Mucosa of rectum (tissue), 2 donors: Measurements from ENCODE around the gene XRCC6.
"Not testable (repeated sequence)": the region's sequence is repeated elsewhere in the genome, so short reads cannot be mapped to it uniquely, and the experiment has no call there.

Experiments
- H3K27ac ChIP-seq, 2 donors: one replicate each; pipeline ENCODE4 v1.7.0; 2013; ENCODE audit warnings: inconsistent platforms in 2 of 2, low read depth in 2 of 2, low read length in 2 of 2
- H3K27me3 ChIP-seq, 2 donors: one replicate each; pipeline ENCODE4 v1.7.0; 2013; ENCODE audit warnings: low read length in 2 of 2; ENCODE audit not compliant: control insufficient read depth in 2 of 2, insufficient read depth in 2 of 2
- H3K36me3 ChIP-seq, 2 donors: one replicate each; pipeline ENCODE4 v1.7.0; 2013; ENCODE audit warnings: low read length in 2 of 2; ENCODE audit not compliant: control insufficient read depth in 2 of 2, insufficient read depth in 2 of 2
- H3K4me1 ChIP-seq, 2 donors: one replicate each; pipeline ENCODE4 v1.7.0; 2013; ENCODE audit warnings: low read length in 2 of 2, mild to moderate bottlenecking in 1 of 2; ENCODE audit not compliant: control insufficient read depth in 2 of 2, insufficient read depth in 2 of 2
- H3K4me3 ChIP-seq, 2 donors: one replicate each; pipeline ENCODE4 v1.7.0; 2013; ENCODE audit warnings: low read length in 2 of 2
- H3K9ac ChIP-seq, 2 donors: one replicate each; pipeline ENCODE4 v1.7.0; 2013; ENCODE audit warnings: low read length in 2 of 2, low read depth in 1 of 2, mild to moderate bottlenecking in 1 of 2
- H3K9me3 ChIP-seq, 2 donors: one replicate each; pipeline ENCODE4 v1.7.0; 2013; ENCODE audit warnings: low read length in 2 of 2; ENCODE audit not compliant: control insufficient read depth in 2 of 2
- donor health status: healthy.
- donor health status: Normal muscosa, but diverticular disease.

The XRCC6 gene

GRCh38 chr22:41676134-41676533, 55.0 kb downstream of the XRCC6 start:
- Histone ChIP-seq H3K36me3 (peaks cover 31 to 45% of the 10 kb centered on the region in 2 donors), H3K27ac (no peak overlapping the region), H3K4me3 (no peak overlapping the region), H3K27me3 (no peaks in the 10 kb centered on the region), H3K9me3 (no peaks in the 10 kb centered on the region), H3K9ac (no peak overlapping the region), H3K4me1 (peaks cover 0 to 5% of the 10 kb centered on the region in 2 donors)

- Histone ChIP-seq H3K9ac (peak overlapping the region; percentile 78 to 85), H3K36me3 (peaks cover 12 to 18% of the 10 kb centered on the region in 2 donors)
Observed at GRCh38 chr22:41681616-41682015, 60.5 kb downstream of the XRCC6 start.

GRCh38 chr22:41682033-41682807, 61.1 kb downstream of the XRCC6 start:
- peaks cover 3% of the 10 kb centered on the region in 2 donors for H3K4me1 ChIP-seq
- peak overlapping the region; percentile 78 to 85 for H3K9ac ChIP-seq
- H3K36me3 ChIP-seq: peaks cover 12 to 18% of the 10 kb centered on the region in 2 donors
- H3K27ac ChIP-seq: peak overlapping the region; percentile 86 to 91
- H3K9me3 ChIP-seq: no peaks in the 10 kb centered on the region
- peak overlapping the region; percentile 90 to 92 for H3K4me3 ChIP-seq
- H3K27me3 ChIP-seq: no peaks in the 10 kb centered on the region

More at GRCh38 chr22:41681616-41682015, 60.5 kb downstream of the XRCC6 start:
- Histone ChIP-seq H3K27me3 (no peaks in the 10 kb centered on the region), H3K27ac (peak overlapping the region in 1 of 2 donors; percentile 91), H3K4me1 (peaks cover 0 to 3% of the 10 kb centered on the region in 2 donors), H3K9me3 (no peaks in the 10 kb centered on the region), H3K4me3 (peak overlapping the region; percentile 90 to 92)

- peak overlapping the region; percentile 90 to 92 for H3K4me3 ChIP-seq
- H3K27ac ChIP-seq: peak overlapping the region in 1 of 2 donors; percentile 86
- H3K9ac ChIP-seq: peak overlapping the region in 1 of 2 donors; percentile 85
- H3K9me3 ChIP-seq: no peaks in the 10 kb centered on the region
- H3K4me1 ChIP-seq: peaks cover 8 to 11% of the 10 kb centered on the region in 2 donors
- H3K27me3 ChIP-seq: no peaks in the 10 kb centered on the region
- H3K36me3 ChIP-seq: peaks cover 10 to 18% of the 10 kb centered on the region in 2 donors
Observed at GRCh38 chr22:41683052-41683451, 62.0 kb downstream of the XRCC6 start.

GRCh38 chr22:41683616-41684015, 62.5 kb downstream of the XRCC6 start:
- H3K9ac ChIP-seq: no peak overlapping the region
- H3K27me3 ChIP-seq: no peaks in the 10 kb centered on the region
- no peaks in the 10 kb centered on the region for H3K9me3 ChIP-seq
- H3K4me1 ChIP-seq: peaks cover 8 to 11% of the 10 kb centered on the region in 2 donors
- peaks cover 5 to 13% of the 10 kb centered on the region in 2 donors for H3K36me3 ChIP-seq
- H3K27ac ChIP-seq: no peak overlapping the region
- no peak overlapping the region for H3K4me3 ChIP-seq

- no peaks in the 10 kb centered on the region for H3K27me3 ChIP-seq
- H3K4me1 ChIP-seq: peaks cover 8 to 11% of the 10 kb centered on the region in 2 donors
- H3K4me3 ChIP-seq: no peak overlapping the region
- H3K27ac ChIP-seq: no peak overlapping the region
- no peaks in the 10 kb centered on the region for H3K9me3 ChIP-seq
- H3K36me3 ChIP-seq: peaks cover 2 to 9% of the 10 kb centered on the region in 2 donors
- H3K9ac ChIP-seq: no peak overlapping the region
Observed at GRCh38 chr22:41684194-41684593, 63.1 kb downstream of the XRCC6 start.

GRCh38 chr22:41686890-41687289, 65.8 kb downstream of the XRCC6 start:
- not testable (repeated sequence) for H3K36me3 ChIP-seq, H3K9ac ChIP-seq, H3K4me3 ChIP-seq, H3K9me3 ChIP-seq, H3K27me3 ChIP-seq, H3K27ac ChIP-seq
- H3K4me1 ChIP-seq: peaks cover 8 to 11% of the 10 kb centered on the region in 2 donors

- Histone ChIP-seq H3K9ac (peak overlapping the region; percentile 91 to 97), H3K4me3 (peak overlapping the region; percentile 88 to 89), H3K36me3 (no peaks in the 10 kb centered on the region), H3K9me3 (no peaks in the 10 kb centered on the region), H3K27me3 (no peaks in the 10 kb centered on the region), H3K4me1 (peaks cover 6 to 11% of the 10 kb centered on the region in 2 donors), H3K27ac (peak overlapping the region; percentile 92 to 93)
Observed at GRCh38 chr22:41687901-41688364, 66.8 kb downstream of the XRCC6 start.

GRCh38 chr22:41688365-41689211, 67.5 kb downstream of the XRCC6 start, which contains the start of gene SNU13:
Gene SNU13 (minus strand): TSS chr22:41688867. CDS start chr22:41688796, 71 bp downstream.
- Histone ChIP-seq H3K27ac (peak within 1 kb of the TSS; percentile 92 to 93), H3K4me3 (peak within 1 kb of the TSS; percentile 88 to 89), H3K9ac (peak within 1 kb of the TSS; percentile 91 to 97)

More at GRCh38 chr22:41688365-41689211, 67.5 kb downstream of the XRCC6 start, which contains the start of gene SNU13:
- H3K27me3 ChIP-seq: no peaks in the 10 kb centered on the region
- no peaks in the 10 kb centered on the region for H3K9me3 ChIP-seq
- H3K4me1 ChIP-seq: peaks cover 6 to 11% of the 10 kb centered on the region in 2 donors
- peaks cover 2 to 4% of the 10 kb centered on the region in 2 donors for H3K36me3 ChIP-seq
